ENCODE measurements around the gene STIP1. TPM values are rescaled to one million over a fixed set of nuclear protein-coding genes. Genes with fewer than 3 reads are reported as not detected.

Gene STIP1
- total RNA-seq, 1 donor from 2014 or later, result 200 TPM

DNA sequence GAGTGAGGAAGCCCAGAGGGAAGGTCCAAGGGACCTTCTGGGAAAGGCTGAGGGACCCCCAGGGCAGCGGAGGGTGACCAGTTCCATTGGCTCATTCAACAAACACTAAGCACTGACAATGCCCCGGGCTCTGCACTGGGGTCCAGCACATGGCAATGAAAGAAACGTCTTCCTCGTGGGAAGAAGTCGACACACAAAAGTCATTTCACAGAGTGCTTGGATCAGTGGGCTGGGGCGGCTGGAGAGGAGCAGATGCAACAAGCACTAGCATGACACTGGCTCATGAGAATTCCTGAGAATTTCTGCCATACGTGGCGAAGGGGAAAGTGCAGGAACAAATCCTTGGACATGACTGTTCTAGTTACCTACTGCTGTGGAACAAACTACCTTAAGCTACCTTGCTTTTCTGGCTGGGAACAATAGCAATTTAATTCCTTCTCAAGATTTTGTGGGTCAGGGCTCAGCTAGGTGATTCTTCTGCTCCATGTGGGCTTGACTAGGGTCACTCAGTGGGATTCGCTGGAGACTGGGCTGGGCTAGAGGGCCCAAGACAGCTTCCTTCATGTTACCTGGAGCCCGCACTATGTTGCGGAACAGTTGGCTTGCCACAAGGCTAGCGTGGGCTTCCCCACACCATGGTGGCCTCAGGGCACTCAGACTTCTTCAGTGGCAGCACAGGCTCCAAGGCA is 6.9 kb upstream of the STIP1 start:
- peak overlapping the region; percentile 51 for H3K4me3 Mint-ChIP-seq (ENCODE audit: unreplicated experiment)
- H3K36me3 ChIP-seq (ENCODE audit: insufficient read depth, low read length), result no peaks in the 10 kb centered on the region
- no peak overlapping the region for H3K9ac ChIP-seq (ENCODE audit: low read length)
- H3K9me3 Mint-ChIP-seq (ENCODE audit: unreplicated experiment), result peaks cover 4% of the 10 kb centered on the region
- FAIRE-seq (no peak), DNase-seq (ENCODE audit: low read depth) (no peak)
- H3K4me2 ChIP-seq (ENCODE audit: low read length), result no peak overlapping the region
- no peak overlapping the region for H3K4me3 ChIP-seq (ENCODE audit: insufficient read depth, low read depth, low read length)
- H3K27ac Mint-ChIP-seq (ENCODE audit: unreplicated experiment), result no peak overlapping the region
- H2AFZ ChIP-seq (ENCODE audit: low read depth, low read length), result no peak overlapping the region
- peaks cover 13% of the 10 kb centered on the region for H3K4me1 Mint-ChIP-seq (ENCODE audit: low read depth, unreplicated experiment)
- H3K27me3 Mint-ChIP-seq (ENCODE audit: low read depth, unreplicated experiment), result no peaks in the 10 kb centered on the region
- no peak for TF ChIP-seq EZH2 (IDR thresholded peaks at IDR 0.05; ENCODE audit: insufficient read depth, low read length)
- H3K4me1 ChIP-seq (ENCODE audit: insufficient read depth, low read length), result peaks cover 12% of the 10 kb centered on the region
- H3K9me3 ChIP-seq (ENCODE audit: insufficient read depth, low read depth, low read length), result no peaks in the 10 kb centered on the region
- H4K20me1 ChIP-seq (ENCODE audit: insufficient read depth, low read length), result no peaks in the 10 kb centered on the region
- H3K27ac ChIP-seq (ENCODE audit: low read depth, low read length), result no peak overlapping the region
- H3K79me2 ChIP-seq (ENCODE audit: insufficient read depth, low read length), result peaks cover 16% of the 10 kb centered on the region
- peaks cover 9% of the 10 kb centered on the region for H3K36me3 Mint-ChIP-seq (ENCODE audit: low read depth, unreplicated experiment)
- H3K27me3 ChIP-seq (ENCODE audit: insufficient read depth, low read length), result no peaks in the 10 kb centered on the region

DNA sequence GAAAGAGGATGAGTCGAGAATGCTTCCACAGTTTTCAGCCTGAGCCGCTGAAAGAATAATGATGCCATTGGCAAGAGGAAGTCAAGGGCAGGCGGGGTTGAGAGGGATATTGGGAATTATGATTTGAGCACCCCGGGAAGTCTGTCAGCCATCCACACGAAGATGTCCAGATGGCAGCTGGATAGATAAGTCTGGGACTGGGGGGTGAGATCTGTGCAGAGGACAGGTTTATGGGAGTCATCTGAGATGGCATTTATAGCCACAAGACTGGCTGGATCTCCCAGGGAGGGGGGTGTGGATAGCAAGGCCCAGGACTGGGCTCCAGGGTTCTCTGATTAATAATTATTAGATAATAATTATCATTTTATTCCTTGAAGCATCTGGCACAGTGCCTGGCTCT is 5.1 kb upstream of the STIP1 start:
- peak overlapping the region; percentile 49 for H3K9ac ChIP-seq (ENCODE audit: low read length)

GRCh38 chr11:64181506-64182411 is 4.2 kb upstream of the STIP1 start:
- H3K79me2 ChIP-seq (ENCODE audit: insufficient read depth, low read length), result peaks cover 27% of the 10 kb centered on the region
- no peaks in the 10 kb centered on the region for H3K27me3 Mint-ChIP-seq (ENCODE audit: low read depth, unreplicated experiment)
- H2AFZ ChIP-seq (ENCODE audit: low read depth, low read length), result peak overlapping the region; percentile 49
- H3K4me1 ChIP-seq (ENCODE audit: insufficient read depth, low read length), result peaks cover 22% of the 10 kb centered on the region
- DNase-seq (ENCODE audit: low read depth), result peak; percentile 87
- peak overlapping the region; percentile 63 for H3K27ac ChIP-seq (ENCODE audit: low read depth, low read length)
- H3K27me3 ChIP-seq (ENCODE audit: insufficient read depth, low read length), result no peaks in the 10 kb centered on the region
- peaks cover 2% of the 10 kb centered on the region for H3K9me3 Mint-ChIP-seq (ENCODE audit: unreplicated experiment)
- H3K4me3 Mint-ChIP-seq (ENCODE audit: unreplicated experiment), result peak overlapping the region; percentile 62
- H3K27ac Mint-ChIP-seq (ENCODE audit: unreplicated experiment), result peak overlapping the region; percentile 77
- no peaks in the 10 kb centered on the region for H3K9me3 ChIP-seq (ENCODE audit: insufficient read depth, low read depth, low read length)
- peak overlapping the region; percentile 57 for H3K9ac ChIP-seq (ENCODE audit: low read length)
- peak; percentile 23 for FAIRE-seq
- H3K36me3 ChIP-seq (ENCODE audit: insufficient read depth, low read length), result no peaks in the 10 kb centered on the region
- H4K20me1 ChIP-seq (ENCODE audit: insufficient read depth, low read length), result no peaks in the 10 kb centered on the region
- no peak for TF ChIP-seq EZH2 (IDR thresholded peaks at IDR 0.05; ENCODE audit: insufficient read depth, low read length)
- TF ChIP-seq, protein P1, sequence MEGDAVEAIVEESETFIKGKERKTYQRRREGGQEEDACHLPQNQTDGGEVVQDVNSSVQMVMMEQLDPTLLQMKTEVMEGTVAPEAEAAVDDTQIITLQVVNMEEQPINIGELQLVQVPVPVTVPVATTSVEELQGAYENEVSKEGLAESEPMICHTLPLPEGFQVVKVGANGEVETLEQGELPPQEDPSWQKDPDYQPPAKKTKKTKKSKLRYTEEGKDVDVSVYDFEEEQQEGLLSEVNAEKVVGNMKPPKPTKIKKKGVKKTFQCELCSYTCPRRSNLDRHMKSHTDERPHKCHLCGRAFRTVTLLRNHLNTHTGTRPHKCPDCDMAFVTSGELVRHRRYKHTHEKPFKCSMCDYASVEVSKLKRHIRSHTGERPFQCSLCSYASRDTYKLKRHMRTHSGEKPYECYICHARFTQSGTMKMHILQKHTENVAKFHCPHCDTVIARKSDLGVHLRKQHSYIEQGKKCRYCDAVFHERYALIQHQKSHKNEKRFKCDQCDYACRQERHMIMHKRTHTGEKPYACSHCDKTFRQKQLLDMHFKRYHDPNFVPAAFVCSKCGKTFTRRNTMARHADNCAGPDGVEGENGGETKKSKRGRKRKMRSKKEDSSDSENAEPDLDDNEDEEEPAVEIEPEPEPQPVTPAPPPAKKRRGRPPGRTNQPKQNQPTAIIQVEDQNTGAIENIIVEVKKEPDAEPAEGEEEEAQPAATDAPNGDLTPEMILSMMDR (IDR thresholded peaks at IDR 0.05; ENCODE audit: insufficient read depth, low read depth, low read length), result no peak
- peak overlapping the region; percentile 77 for H3K4me2 ChIP-seq (ENCODE audit: low read length)
- H3K36me3 Mint-ChIP-seq (ENCODE audit: low read depth, unreplicated experiment), result peaks cover 8% of the 10 kb centered on the region
- H3K4me1 Mint-ChIP-seq (ENCODE audit: low read depth, unreplicated experiment), result peaks cover 14% of the 10 kb centered on the region
- peak overlapping the region; percentile 36 for H3K4me3 ChIP-seq (ENCODE audit: insufficient read depth, low read depth, low read length)

More for the DNA sequence above, 5.1 kb upstream of the STIP1 start:
- H3K79me2 ChIP-seq (ENCODE audit: insufficient read depth, low read length), result peaks cover 27% of the 10 kb centered on the region
- H3K4me3 ChIP-seq (ENCODE audit: insufficient read depth, low read depth, low read length), result no peak overlapping the region
- H2AFZ ChIP-seq (ENCODE audit: low read depth, low read length), result no peak overlapping the region
- DNase-seq (ENCODE audit: low read depth) (no peak), FAIRE-seq (no peak)
- H3K9me3 Mint-ChIP-seq (ENCODE audit: unreplicated experiment), result peaks cover 2% of the 10 kb centered on the region
- H3K36me3 Mint-ChIP-seq (ENCODE audit: low read depth, unreplicated experiment), result peaks cover 8% of the 10 kb centered on the region
- no peaks in the 10 kb centered on the region for H3K36me3 ChIP-seq (ENCODE audit: insufficient read depth, low read length)
- H4K20me1 ChIP-seq (ENCODE audit: insufficient read depth, low read length), result no peaks in the 10 kb centered on the region
- H3K4me3 Mint-ChIP-seq (ENCODE audit: unreplicated experiment), result no peak overlapping the region
- H3K4me2 ChIP-seq (ENCODE audit: low read length), result peak overlapping the region; percentile 77
- peaks cover 14% of the 10 kb centered on the region for H3K4me1 Mint-ChIP-seq (ENCODE audit: low read depth, unreplicated experiment)
- no peaks in the 10 kb centered on the region for H3K9me3 ChIP-seq (ENCODE audit: insufficient read depth, low read depth, low read length)
- H3K27ac ChIP-seq (ENCODE audit: low read depth, low read length), result no peak overlapping the region
- no peaks in the 10 kb centered on the region for H3K27me3 Mint-ChIP-seq (ENCODE audit: low read depth, unreplicated experiment)
- TF ChIP-seq EZH2 (IDR thresholded peaks at IDR 0.05; ENCODE audit: insufficient read depth, low read length), result no peak
- TF ChIP-seq, protein P1 (IDR thresholded peaks at IDR 0.05; ENCODE audit: insufficient read depth, low read depth, low read length), result no peak
- no peaks in the 10 kb centered on the region for H3K27me3 ChIP-seq (ENCODE audit: insufficient read depth, low read length)
- H3K4me1 ChIP-seq (ENCODE audit: insufficient read depth, low read length), result peaks cover 22% of the 10 kb centered on the region
- peak overlapping the region; percentile 12 for H3K27ac Mint-ChIP-seq (ENCODE audit: unreplicated experiment)

Measured in astrocyte (in vitro differentiated cells and primary cell).